HL-60 (cell line): ENCODE results near the gene GRB10.

ENCODE experiments used
- DNase-seq, 2 experiments: peaks; one replicate each; pipeline ENCODE4 v3.0.0-alpha.2; 2010 to 2020; ENCODE audit warnings: low read depth in 1 of 2, low spot score in 1 of 2
- H3K27ac ChIP-seq: fragments of 250-450 bp; sonication (Bioruptor Pico); replicated peaks from 2 replicates; pipeline ENCODE4 v1.5.1; 2020; ENCODE audit warnings: mild to moderate bottlenecking, moderate library complexity
- H3K27me3 ChIP-seq: fragments of 250-450 bp; sonication (Bioruptor Pico); 2 replicates; pipeline ENCODE4 v1.5.1; 2021; ENCODE audit warnings: mild to moderate bottlenecking, moderate library complexity; ENCODE audit not compliant: insufficient read depth, poor library complexity, severe bottlenecking
- H3K4me3 ChIP-seq: replicated peaks from 2 replicates; pipeline ENCODE4 v1.5.1; 2011; ENCODE audit warnings: mild to moderate bottlenecking, control low read depth, low read length; ENCODE audit not compliant: insufficient read depth
- GABPA ChIP-seq: IDR thresholded peaks from 2 replicates; pipeline ENCODE4 v1.6.1; 2012; ENCODE audit warnings: low read depth
- POLR2AphosphoS5 ChIP-seq: IDR thresholded peaks from 2 replicates; pipeline ENCODE4 v1.6.1; 2012; ENCODE audit warnings: low read depth
- SPI1 ChIP-seq: IDR thresholded peaks from 2 replicates; pipeline ENCODE4 v1.6.1; 2012; ENCODE audit warnings: low read depth, mild to moderate bottlenecking, borderline replicate concordance
- TF ChIP-seq, protein P1 (sequence below): IDR thresholded peaks from 2 replicates; pipeline ENCODE4 v1.6.1; 2012; ENCODE audit warnings: low read depth; ENCODE audit not compliant: insufficient replicate concordance
- TF ChIP-seq, protein P2 (sequence below): IDR thresholded peaks from one replicate; pipeline ENCODE4 v1.5.1; 2011; ENCODE audit warnings: low read length, control low read depth, inconsistent platforms; ENCODE audit not compliant: insufficient read depth

The GRB10 gene

GRCh38 chr7:50625360-50625759, 157.3 kb downstream of the GRB10 start:
- no peaks in the 10 kb centered on the region for H3K27me3 ChIP-seq
- no peak for DNase-seq
- H3K27ac ChIP-seq = no peak overlapping the region
- H3K4me3 ChIP-seq = no peak overlapping the region
- TF ChIP-seq, protein P1, sequence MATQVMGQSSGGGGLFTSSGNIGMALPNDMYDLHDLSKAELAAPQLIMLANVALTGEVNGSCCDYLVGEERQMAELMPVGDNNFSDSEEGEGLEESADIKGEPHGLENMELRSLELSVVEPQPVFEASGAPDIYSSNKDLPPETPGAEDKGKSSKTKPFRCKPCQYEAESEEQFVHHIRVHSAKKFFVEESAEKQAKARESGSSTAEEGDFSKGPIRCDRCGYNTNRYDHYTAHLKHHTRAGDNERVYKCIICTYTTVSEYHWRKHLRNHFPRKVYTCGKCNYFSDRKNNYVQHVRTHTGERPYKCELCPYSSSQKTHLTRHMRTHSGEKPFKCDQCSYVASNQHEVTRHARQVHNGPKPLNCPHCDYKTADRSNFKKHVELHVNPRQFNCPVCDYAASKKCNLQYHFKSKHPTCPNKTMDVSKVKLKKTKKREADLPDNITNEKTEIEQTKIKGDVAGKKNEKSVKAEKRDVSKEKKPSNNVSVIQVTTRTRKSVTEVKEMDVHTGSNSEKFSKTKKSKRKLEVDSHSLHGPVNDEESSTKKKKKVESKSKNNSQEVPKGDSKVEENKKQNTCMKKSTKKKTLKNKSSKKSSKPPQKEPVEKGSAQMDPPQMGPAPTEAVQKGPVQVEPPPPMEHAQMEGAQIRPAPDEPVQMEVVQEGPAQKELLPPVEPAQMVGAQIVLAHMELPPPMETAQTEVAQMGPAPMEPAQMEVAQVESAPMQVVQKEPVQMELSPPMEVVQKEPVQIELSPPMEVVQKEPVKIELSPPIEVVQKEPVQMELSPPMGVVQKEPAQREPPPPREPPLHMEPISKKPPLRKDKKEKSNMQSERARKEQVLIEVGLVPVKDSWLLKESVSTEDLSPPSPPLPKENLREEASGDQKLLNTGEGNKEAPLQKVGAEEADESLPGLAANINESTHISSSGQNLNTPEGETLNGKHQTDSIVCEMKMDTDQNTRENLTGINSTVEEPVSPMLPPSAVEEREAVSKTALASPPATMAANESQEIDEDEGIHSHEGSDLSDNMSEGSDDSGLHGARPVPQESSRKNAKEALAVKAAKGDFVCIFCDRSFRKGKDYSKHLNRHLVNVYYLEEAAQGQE = no peak
- TF ChIP-seq GABPA (no peak), SPI1 (no peak), POLR2AphosphoS5 (no peak)
- TF ChIP-seq, protein P2, sequence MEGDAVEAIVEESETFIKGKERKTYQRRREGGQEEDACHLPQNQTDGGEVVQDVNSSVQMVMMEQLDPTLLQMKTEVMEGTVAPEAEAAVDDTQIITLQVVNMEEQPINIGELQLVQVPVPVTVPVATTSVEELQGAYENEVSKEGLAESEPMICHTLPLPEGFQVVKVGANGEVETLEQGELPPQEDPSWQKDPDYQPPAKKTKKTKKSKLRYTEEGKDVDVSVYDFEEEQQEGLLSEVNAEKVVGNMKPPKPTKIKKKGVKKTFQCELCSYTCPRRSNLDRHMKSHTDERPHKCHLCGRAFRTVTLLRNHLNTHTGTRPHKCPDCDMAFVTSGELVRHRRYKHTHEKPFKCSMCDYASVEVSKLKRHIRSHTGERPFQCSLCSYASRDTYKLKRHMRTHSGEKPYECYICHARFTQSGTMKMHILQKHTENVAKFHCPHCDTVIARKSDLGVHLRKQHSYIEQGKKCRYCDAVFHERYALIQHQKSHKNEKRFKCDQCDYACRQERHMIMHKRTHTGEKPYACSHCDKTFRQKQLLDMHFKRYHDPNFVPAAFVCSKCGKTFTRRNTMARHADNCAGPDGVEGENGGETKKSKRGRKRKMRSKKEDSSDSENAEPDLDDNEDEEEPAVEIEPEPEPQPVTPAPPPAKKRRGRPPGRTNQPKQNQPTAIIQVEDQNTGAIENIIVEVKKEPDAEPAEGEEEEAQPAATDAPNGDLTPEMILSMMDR = no peak

DNA sequence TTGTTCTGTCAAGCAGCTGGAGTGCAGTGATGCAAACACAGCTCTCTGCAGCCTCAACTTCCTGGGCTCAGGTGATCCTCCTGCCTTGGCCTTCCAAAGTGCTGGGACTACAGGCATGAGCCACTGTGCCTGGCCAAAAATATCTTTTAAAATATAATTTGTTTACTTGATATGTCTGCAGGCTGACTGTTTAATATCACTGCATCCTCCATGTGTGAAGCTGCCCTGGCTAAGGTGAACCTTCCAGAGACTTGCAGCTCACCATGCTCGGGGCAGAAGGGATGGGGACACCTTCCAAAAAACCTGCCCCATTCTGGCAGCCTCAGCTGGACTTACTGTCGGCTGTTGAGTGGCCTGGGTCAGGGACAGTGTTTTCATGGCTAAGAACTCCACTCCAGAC, 159.9 kb downstream of the GRB10 start:
- DNase-seq = no peak
- H3K27ac ChIP-seq = no peak overlapping the region
- no peak overlapping the region for H3K4me3 ChIP-seq
- TF ChIP-seq GABPA = no peak
- TF ChIP-seq, protein P1 = no peak
- TF ChIP-seq, protein P2 = no peak
- no peak for TF ChIP-seq POLR2AphosphoS5
- TF ChIP-seq SPI1 = no peak
- H3K27me3 ChIP-seq = no peaks in the 10 kb centered on the region

DNA sequence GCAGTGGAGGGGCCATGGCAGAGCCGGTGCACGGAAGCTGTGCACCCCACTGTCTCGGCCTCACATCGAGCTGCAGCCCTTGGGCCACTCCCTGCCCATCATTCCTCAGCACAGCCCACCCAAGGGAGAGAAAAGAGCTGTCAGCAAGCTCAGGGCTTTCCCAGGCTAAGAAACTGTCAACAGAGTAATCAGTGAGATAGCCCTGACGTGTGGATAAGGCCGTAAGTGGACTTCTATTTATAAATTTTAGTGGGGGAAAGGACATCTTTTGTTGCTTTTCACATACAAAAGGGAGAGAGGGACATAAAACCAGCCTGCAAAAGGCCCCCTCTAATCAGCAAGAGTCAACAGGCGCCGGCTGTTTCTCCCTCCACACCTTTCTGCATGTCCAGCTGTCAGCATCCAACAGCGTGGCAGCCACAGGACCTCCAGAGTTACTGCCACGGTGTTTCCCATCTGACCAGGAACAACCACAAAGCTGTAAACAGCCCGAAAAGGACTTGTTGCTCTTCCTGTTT, 160.7 kb downstream of the GRB10 start:
- H3K27me3 ChIP-seq = no peaks in the 10 kb centered on the region
- H3K4me3 ChIP-seq = no peak overlapping the region
- no peak overlapping the region for H3K27ac ChIP-seq
- DNase-seq = no peak
- no peak for TF ChIP-seq POLR2AphosphoS5
- no peak for TF ChIP-seq SPI1
- TF ChIP-seq, protein P1 = no peak
- no peak for TF ChIP-seq GABPA
- TF ChIP-seq, protein P2 = no peak
